K562 (cell line): Measurements from ENCODE around the gene ATCAY. TPM values are rescaled to one million over a fixed set of nuclear protein-coding genes. Genes with fewer than 3 reads are reported as not detected.

Experiments used
- BCOR ChIP-seq: fragments of 450-650 bp; IDR thresholded peaks from 2 replicates; pipeline ENCODE4 v1.6.1; 2016
- CHD2 ChIP-seq: IDR thresholded peaks from 2 replicates; pipeline ENCODE4 v1.6.1; 2011; ENCODE audit warnings: low read depth, low read length
- CHD4 ChIP-seq: fragments of 200-600 bp; sonication (generic); IDR thresholded peaks from 3 replicates; pipeline ENCODE4 v1.6.1; 2012; ENCODE audit warnings: low read depth, mild to moderate bottlenecking, mixed read lengths, low read length, inconsistent platforms; ENCODE audit not compliant: insufficient read depth, insufficient replicate concordance, poor library complexity, severe bottlenecking
- CTCF ChIP-seq, 3 experiments: IDR thresholded peaks in 2 of 3; conservative IDR thresholded peaks in 1 of 3; 2 replicates each; pipeline ENCODE4 v1.5.1; 2011 to 2012; ENCODE audit warnings: low read length in 3 of 3, mild to moderate bottlenecking in 3 of 3, control low read depth in 2 of 3, improper control_type of control experiment in 1 of 3, inconsistent platforms in 1 of 3, low read depth in 1 of 3, mixed read lengths in 1 of 3, moderate library complexity in 1 of 3; ENCODE audit not compliant: insufficient read depth in 2 of 3
- DEAF1 ChIP-seq: fragments of 450-650 bp; formaldehyde crosslinking; IDR thresholded peaks from 2 replicates; pipeline ENCODE4 v1.4.0; 2020; ENCODE audit warnings: mild to moderate bottlenecking, moderate library complexity
- E2F5 ChIP-seq: sonication (generic); formaldehyde crosslinking; IDR thresholded peaks from 2 replicates; pipeline ENCODE4 v1.8.0; 2022; ENCODE audit warnings: mild to moderate bottlenecking, missing genetic modification reagents
- FOXA3 ChIP-seq, 2 experiments: fragments of 450-650 bp in 1 of 2; sonication (generic) in 1 of 2; formaldehyde crosslinking; IDR thresholded peaks in 1 of 2; conservative IDR thresholded peaks in 1 of 2; 2 replicates each; pipeline versions ENCODE4 v1.4.0 to v1.8.0; 2020 to 2022; ENCODE audit warnings: mild to moderate bottlenecking in 2 of 2, missing genetic modification reagents in 1 of 2
- HMGXB4 ChIP-seq: sonication (generic); formaldehyde crosslinking; IDR thresholded peaks from 2 replicates; pipeline ENCODE4 v1.8.1; 2023; ENCODE audit warnings: mild to moderate bottlenecking, missing genetic modification reagents
- KDM2B ChIP-seq: fragments of 250-450 bp; sonication (Bioruptor Pico); IDR thresholded peaks from 2 replicates; pipeline ENCODE4 v1.8.0; 2021; ENCODE audit warnings: mild to moderate bottlenecking, moderate library complexity
- KLF10 ChIP-seq: fragments of 250-450 bp; sonication (Bioruptor Pico); IDR thresholded peaks from 2 replicates; pipeline ENCODE4 v1.6.1; 2021; ENCODE audit warnings: matching md5 sums
- MAFK ChIP-seq: IDR thresholded peaks from 2 replicates; pipeline ENCODE4 v1.6.1; 2011; ENCODE audit warnings: low read length, improper control_type of control experiment
- MTA2 ChIP-seq: fragments of 450-650 bp; IDR thresholded peaks from 2 replicates; pipeline ENCODE4 v1.6.1; 2016; ENCODE audit warnings: low read depth
- NEUROD1 ChIP-seq: fragments of 150-350 bp; IDR thresholded peaks from 2 replicates; pipeline ENCODE4 v1.6.1; 2014; ENCODE audit warnings: borderline replicate concordance, low read length, low read depth; ENCODE audit not compliant: partially characterized antibody
- SAFB ChIP-seq: fragments of 200-400 bp; formaldehyde crosslinking; IDR thresholded peaks from 2 replicates; pipeline ENCODE4 v1.6.1; 2017; ENCODE audit warnings: low read depth, low read length, borderline replicate concordance
- THAP12 ChIP-seq: fragments of 250-450 bp; sonication (Bioruptor Pico); IDR thresholded peaks from 2 replicates; pipeline ENCODE4 v1.9.0; 2021; ENCODE audit warnings: mild to moderate bottlenecking, inconsistent platforms
- USF2 ChIP-seq: sonication (generic); formaldehyde crosslinking; IDR thresholded peaks from 2 replicates; pipeline ENCODE4 v1.5.0; 2020; ENCODE audit warnings: missing genetic modification reagents
- ZNF232 ChIP-seq: sonication (generic); formaldehyde crosslinking; IDR thresholded peaks from 2 replicates; pipeline ENCODE4 v1.8.0; 2022; ENCODE audit warnings: mild to moderate bottlenecking, missing genetic modification reagents
- polyA plus RNA-seq, 8 experiments: library from polyadenylated mRNA; depleted of rRNA in 4 of 8; stranded (reverse) in 5 of 8; unstranded in 3 of 8; fragments of >200 nt; fragmentation: Nextera tagmentation in 2 of 8; fragmentation: Illumina TruSeq in 1 of 8; extraction: Ambion mirVana in 2 of 8; extraction: Trizol in 1 of 8; gene quantifications; 2 replicates each; pipeline versions ENCODE4 v1.2.1 to v1.2.3, GENCODE V29; 2011 to 2014; ENCODE audit warnings: inconsistent platforms in 1 of 8, missing spikeins in 1 of 8
- total RNA-seq, 7 experiments: library from RNA; depleted of rRNA in 6 of 7; stranded (reverse); fragments of >200 nt in 6 of 7; fragmentation: Illumina TruSeq in 2 of 7; extraction: Trizol in 2 of 7; gene quantifications; 2 replicates each; pipeline versions ENCODE4 v1.2.1 to v1.2.3, GENCODE V29; 2011 to 2021; ENCODE audit warnings: low replicate concordance in 1 of 7

The ATCAY gene
- total and polyA plus RNA-seq, 9 of the 15 experiments (the other 6 are each of a cell fraction or from before 2014, with no cell fraction given): not detected

GRCh38 chr19:3950871-3951861, 70.7 kb downstream of the ATCAY start (continued):
- TF ChIP-seq BCOR (peak; percentile 7; the same call in 1 of the 2 replicates), E2F5 (no peak), CHD2 (no peak), ZNF232 (no peak), THAP12 (no peak), MTA2 (peak; percentile 62), HMGXB4 (CRISPR knock-in tag) (no peak), CHD4 (no peak), DEAF1 (CRISPR knock-in tag) (no peak), CTCF (IDR thresholded peaks at IDR 0.05 in 2 of 3, conservative IDR thresholded peaks at IDR 0.05 in 1 of 3; ENCODE audit: insufficient read depth in 2 of 3, low read depth in 1 of 3, low read length in 3 of 3) (no peak), USF2 (CRISPR knock-in tag) (no peak), NEUROD1 (peak; percentile 25), KLF10 (CRISPR knock-in tag) (no peak), FOXA3 (CRISPR knock-in tag; conservative IDR thresholded peaks at IDR 0.05 in 1 of 2, IDR thresholded peaks at IDR 0.05 in 1 of 2) (no peak), MAFK (no peak), SAFB (no peak), KDM2B (no peak)
